Kidney epithelial cell (primary cell): ENCODE data around the gene IRAK2. TPM values are rescaled to one million over a fixed set of nuclear protein-coding genes. Genes with fewer than 3 reads are reported as not detected.
"Not testable (repeated sequence)": the region's sequence is repeated elsewhere in the genome, so short reads cannot be mapped to it uniquely, and the experiment has no call there.

Experiments used
- DNase-seq: peaks from one replicate; pipeline ENCODE4 v3.0.0-alpha.2; 2010; ENCODE audit warnings: low read depth
- H3K27me3 ChIP-seq: 2 replicates; pipeline ENCODE4 v1.6.0; 2011; ENCODE audit warnings: low read length; ENCODE audit not compliant: control insufficient read depth, insufficient read depth
- H3K36me3 ChIP-seq: 2 replicates; pipeline ENCODE4 v1.5.1; 2011; ENCODE audit warnings: low read length; ENCODE audit not compliant: control insufficient read depth, insufficient read depth
- H3K4me3 ChIP-seq: 2 replicates; pipeline ENCODE4 v1.5.1; 2011; ENCODE audit warnings: low read depth, mild to moderate bottlenecking, control low read depth, low read length
- total RNA-seq: library from RNA; depleted of rRNA; stranded (reverse); fragments of >200 nt; gene quantifications from 2 replicates; pipeline ENCODE4 v1.2.3, GENCODE V29; 2015
- TF ChIP-seq, protein P1 (sequence below): IDR thresholded peaks from 2 replicates; pipeline ENCODE4 v1.5.1; 2011; ENCODE audit warnings: mild to moderate bottlenecking, moderate library complexity, low read length, control low read depth, inconsistent platforms; ENCODE audit not compliant: insufficient read depth, poor library complexity, severe bottlenecking

Gene IRAK2
- total RNA-seq, 1 donor from 2014 or later, result 65.5 TPM

DNA sequence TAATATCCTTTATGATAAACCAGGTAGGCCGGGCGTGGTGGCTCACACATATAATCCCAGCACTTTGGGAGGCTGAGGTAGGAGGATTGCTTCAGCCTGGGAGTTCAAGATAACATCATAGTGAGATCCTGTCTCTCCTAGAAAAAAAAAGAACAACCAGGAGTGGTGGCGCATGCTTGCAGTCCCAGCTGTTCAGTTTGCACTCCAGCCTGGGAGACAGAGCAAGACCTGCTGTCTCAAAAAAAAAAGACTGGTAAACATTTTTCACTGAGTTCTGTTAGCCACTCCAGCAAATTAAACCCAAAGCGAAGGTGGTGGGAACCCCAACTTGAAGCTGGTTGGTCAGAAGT lies 9.6 kb upstream of the IRAK2 start:
- Histone ChIP-seq H3K4me3 (no peak overlapping the region), H3K27me3 (no peaks in the 10 kb centered on the region)

DNA sequence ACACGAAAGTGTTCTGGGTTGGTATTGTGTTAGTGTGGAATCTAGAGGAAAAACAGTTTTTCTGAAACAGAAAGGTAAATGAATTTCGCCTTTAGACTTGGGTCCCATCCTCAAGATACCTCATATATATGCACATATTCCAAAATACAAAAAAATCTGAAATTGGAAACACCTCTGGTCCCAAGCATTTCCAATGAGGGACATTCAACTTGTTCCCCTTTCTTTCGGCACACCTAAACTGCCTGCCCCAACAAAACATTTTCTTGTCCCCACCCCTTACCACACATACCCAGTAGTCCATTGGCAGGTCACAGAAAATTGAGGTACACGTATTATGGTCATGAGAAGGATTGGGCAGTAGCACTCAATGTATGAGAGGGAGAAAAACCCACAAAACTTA lies 9.1 kb upstream of the IRAK2 start:
- Histone ChIP-seq H3K27me3 (no peaks in the 10 kb centered on the region), H3K36me3 (no peaks in the 10 kb centered on the region), H3K4me3 (no peak overlapping the region)
- TF ChIP-seq, protein P1, sequence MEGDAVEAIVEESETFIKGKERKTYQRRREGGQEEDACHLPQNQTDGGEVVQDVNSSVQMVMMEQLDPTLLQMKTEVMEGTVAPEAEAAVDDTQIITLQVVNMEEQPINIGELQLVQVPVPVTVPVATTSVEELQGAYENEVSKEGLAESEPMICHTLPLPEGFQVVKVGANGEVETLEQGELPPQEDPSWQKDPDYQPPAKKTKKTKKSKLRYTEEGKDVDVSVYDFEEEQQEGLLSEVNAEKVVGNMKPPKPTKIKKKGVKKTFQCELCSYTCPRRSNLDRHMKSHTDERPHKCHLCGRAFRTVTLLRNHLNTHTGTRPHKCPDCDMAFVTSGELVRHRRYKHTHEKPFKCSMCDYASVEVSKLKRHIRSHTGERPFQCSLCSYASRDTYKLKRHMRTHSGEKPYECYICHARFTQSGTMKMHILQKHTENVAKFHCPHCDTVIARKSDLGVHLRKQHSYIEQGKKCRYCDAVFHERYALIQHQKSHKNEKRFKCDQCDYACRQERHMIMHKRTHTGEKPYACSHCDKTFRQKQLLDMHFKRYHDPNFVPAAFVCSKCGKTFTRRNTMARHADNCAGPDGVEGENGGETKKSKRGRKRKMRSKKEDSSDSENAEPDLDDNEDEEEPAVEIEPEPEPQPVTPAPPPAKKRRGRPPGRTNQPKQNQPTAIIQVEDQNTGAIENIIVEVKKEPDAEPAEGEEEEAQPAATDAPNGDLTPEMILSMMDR, result no peak
- DNase-seq, result no peak

More for the DNA sequence above, 9.6 kb upstream of the IRAK2 start:
- DNase-seq, result no peak
- no peaks in the 10 kb centered on the region for H3K36me3 ChIP-seq
- TF ChIP-seq, protein P1, result no peak

DNA sequence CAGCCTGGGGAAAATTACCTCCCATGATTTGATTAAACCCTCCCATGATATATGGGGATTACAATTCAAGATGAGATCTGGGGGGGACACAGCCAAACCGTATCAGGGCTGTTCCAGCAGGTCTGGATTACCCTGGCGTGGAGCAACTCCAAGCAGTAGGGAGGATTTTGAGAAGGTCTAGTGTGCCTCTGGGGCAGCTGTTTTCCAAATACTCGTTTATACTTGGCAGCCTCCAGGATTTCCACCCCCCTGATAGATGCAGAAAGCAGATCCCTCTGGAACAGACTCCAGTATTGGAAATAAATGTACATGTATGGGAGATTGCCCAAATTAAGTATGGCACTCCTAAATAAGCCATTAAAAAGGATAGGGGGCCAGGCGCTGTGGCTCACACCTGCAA lies 7.7 kb upstream of the IRAK2 start:
- Histone ChIP-seq H3K36me3 (no peaks in the 10 kb centered on the region), H3K27me3 (no peaks in the 10 kb centered on the region), H3K4me3 (no peak overlapping the region)
- DNase-seq, result no peak
- TF ChIP-seq, protein P1, result no peak

DNA sequence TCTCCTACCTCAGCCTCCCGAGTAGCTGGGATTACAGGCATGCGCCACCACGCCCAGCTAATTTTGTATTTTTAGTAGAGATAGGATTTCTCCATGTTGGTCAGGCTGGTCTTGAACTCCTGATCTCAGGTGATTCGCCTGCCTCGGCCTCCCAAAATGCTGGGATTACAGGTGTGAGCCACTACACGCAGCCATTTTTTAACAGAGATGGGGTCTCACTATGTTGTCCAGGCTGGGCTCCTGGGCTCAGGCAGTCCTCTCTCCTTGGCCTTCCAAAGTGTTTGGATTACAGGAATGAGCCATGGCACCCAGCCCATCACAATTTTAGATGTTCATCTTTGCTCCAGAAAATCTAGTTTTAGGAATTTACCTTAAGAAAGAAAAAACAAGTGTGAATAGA lies 6.2 kb upstream of the IRAK2 start:
- not testable (repeated sequence) for H3K4me3 ChIP-seq, H3K27me3 ChIP-seq, DNase-seq, H3K36me3 ChIP-seq

DNA sequence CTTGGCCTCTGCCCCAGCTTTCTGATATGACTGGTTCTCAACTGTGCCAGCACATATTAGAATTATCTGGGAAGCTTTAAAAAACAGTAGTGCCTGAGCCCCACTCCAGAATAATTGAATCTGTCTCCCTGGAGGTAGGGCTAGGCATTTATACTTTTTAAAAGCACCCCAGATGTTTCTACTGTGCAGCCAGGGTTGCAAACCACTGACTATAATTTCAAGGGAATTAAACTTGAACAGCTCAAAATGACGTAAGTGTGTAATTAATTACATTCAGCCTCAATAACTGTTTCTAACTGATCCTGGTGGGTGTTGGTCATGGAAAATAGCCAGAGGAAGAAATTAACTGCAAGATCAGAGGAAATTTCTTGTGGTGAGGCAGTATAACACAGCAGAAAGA lies 4.4 kb upstream of the IRAK2 start:
- Histone ChIP-seq H3K36me3 (no peaks in the 10 kb centered on the region), H3K4me3 (no peak overlapping the region), H3K27me3 (no peaks in the 10 kb centered on the region)
- DNase-seq, result no peak
- TF ChIP-seq, protein P1, result no peak

DNA sequence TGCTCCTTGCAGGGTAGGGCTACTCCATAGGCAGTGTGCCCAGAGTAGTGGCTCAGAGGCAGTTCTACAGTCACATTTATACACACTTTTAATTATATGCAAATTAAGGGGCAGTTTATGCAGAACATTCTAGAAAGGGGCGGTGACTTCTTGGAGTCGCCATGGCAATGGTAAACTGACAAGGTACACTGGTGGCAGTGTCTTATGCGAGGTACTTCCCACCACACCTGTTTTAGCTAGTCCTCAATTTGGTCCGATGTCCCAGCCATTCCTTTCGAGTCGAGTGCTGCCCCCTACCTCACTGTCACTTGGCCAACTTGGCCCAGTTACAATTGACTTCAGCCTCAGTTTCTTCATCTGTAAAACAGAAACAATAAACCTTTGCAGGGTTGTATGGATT lies 3.8 kb upstream of the IRAK2 start:
- no peaks in the 10 kb centered on the region for H3K36me3 ChIP-seq
- H3K4me3 ChIP-seq, result no peak overlapping the region
- TF ChIP-seq, protein P1, result no peak
- no peak for DNase-seq
- H3K27me3 ChIP-seq, result no peaks in the 10 kb centered on the region
